H1 (cell line): ENCODE data around the gene SRRM4. TPM values are rescaled to one million over a fixed set of nuclear protein-coding genes. Genes with fewer than 3 reads are reported as not detected.

Experiments used
- SIRT6 ChIP-seq: IDR thresholded peaks from one replicate; pipeline ENCODE4 v1.7.1; 2012; ENCODE audit warnings: low read length, inconsistent platforms
- polyA plus RNA-seq, 7 experiments: library from polyadenylated mRNA; depleted of rRNA in 3 of 7; stranded (reverse) in 5 of 7; unstranded in 2 of 7; fragments of >200 nt in 5 of 7; fragments of 200-250 nt in 2 of 7; gene quantifications; 1 replicate in 5 of 7; 2 replicates in 1 of 7; 4 replicates in 1 of 7; pipeline versions ENCODE4 v1.2.1 to v1.2.3, GENCODE V29; 2011 to 2013; ENCODE audit warnings: missing spikeins in 2 of 7, mixed read lengths in 2 of 7
- total RNA-seq: library from RNA; stranded (reverse); fragmentation: NEBNext Ultra II Directional; extraction: Animal tissue kit (Norgen Biotek cat#: 25700); gene quantifications from 2 replicates; pipeline ENCODE4 v1.2.1, GENCODE V29; 2021

The SRRM4 gene
- total and polyA plus RNA-seq, 2 of the 8 experiments (the other 6 are each of a cell fraction or from before 2014, with no cell fraction given) = 0.53 to 1.1 TPM

DNA sequence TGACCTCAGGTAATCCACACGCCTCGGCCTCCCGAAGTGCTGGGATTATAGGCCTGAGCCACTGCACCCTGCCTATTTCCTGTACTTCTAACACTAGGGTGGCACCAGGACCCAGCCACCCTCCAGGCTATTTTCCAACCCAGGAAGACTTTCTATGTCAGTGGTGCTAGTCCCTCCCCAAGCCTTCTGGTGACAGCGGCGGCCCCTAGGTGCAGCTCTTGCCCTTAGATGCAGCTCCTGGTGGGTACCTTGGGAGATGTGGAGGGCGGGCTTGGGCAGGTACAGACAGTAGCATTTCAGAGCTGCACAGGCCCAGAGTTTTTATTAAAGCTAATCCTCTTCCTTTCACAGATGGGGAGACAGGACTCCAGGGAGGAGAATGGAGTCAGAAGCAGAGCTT, 62.8 kb downstream of the SRRM4 start (continued):
- TF ChIP-seq SIRT6 = no peak
